ENCODE measurements around the gene ACACB.

DNA sequence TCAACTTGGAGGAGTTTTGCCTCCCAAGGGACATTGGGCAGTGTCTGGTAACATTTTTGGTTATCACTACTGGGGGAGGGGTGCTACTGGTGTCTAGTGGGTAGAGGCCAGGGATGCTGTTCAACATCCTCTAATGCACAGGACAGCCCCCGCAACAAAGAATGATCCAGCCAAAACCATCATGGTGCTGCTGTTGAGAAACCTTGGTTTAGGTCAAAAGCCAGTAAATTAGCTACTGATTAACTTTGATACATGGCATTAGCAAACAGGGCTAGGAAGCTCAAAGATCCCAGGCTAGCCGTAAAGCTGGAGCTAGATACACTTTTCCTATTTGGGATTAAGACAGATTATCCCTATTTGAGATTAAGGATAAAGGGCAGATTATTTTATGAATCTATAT is 32.0 kb upstream of the ACACB start:
- no peak for TF ChIP-seq EP300 (IDR thresholded peaks at IDR 0.05; ENCODE audit: low read depth)
- no peak for TF ChIP-seq POLR2A (IDR thresholded peaks at IDR 0.05)
- TF ChIP-seq, protein P1, sequence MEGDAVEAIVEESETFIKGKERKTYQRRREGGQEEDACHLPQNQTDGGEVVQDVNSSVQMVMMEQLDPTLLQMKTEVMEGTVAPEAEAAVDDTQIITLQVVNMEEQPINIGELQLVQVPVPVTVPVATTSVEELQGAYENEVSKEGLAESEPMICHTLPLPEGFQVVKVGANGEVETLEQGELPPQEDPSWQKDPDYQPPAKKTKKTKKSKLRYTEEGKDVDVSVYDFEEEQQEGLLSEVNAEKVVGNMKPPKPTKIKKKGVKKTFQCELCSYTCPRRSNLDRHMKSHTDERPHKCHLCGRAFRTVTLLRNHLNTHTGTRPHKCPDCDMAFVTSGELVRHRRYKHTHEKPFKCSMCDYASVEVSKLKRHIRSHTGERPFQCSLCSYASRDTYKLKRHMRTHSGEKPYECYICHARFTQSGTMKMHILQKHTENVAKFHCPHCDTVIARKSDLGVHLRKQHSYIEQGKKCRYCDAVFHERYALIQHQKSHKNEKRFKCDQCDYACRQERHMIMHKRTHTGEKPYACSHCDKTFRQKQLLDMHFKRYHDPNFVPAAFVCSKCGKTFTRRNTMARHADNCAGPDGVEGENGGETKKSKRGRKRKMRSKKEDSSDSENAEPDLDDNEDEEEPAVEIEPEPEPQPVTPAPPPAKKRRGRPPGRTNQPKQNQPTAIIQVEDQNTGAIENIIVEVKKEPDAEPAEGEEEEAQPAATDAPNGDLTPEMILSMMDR (IDR thresholded peaks at IDR 0.05) = no peak
- TF ChIP-seq POLR2AphosphoS5 (IDR thresholded peaks at IDR 0.05) = no peak
